Left ventricle myocardium inferior (tissue), 1 donor: Measurements from ENCODE around the gene S1PR4. TPM values are rescaled to one million over a fixed set of nuclear protein-coding genes. Genes with fewer than 3 reads are reported as not detected.
"Not testable (repeated sequence)": the region's sequence is repeated elsewhere in the genome, so short reads cannot be mapped to it uniquely, and the experiment has no call there.

Experiments
- DNase-seq: peaks from one replicate; pipeline ENCODE4 v3.0.0-alpha.2; 2020
- H3K27ac ChIP-seq: fragments of 200-600 bp; replicated peaks from 2 replicates; pipeline ENCODE4 v1.8.0; 2021
- H3K27me3 ChIP-seq: fragments of 200-600 bp; 2 replicates; pipeline ENCODE4 v1.8.0; 2021; ENCODE audit warnings: low read depth
- H3K36me3 ChIP-seq: fragments of 200-600 bp; 2 replicates; pipeline ENCODE4 v1.8.0; 2021
- H3K4me1 ChIP-seq: fragments of 200-600 bp; 2 replicates; pipeline ENCODE4 v1.8.0; 2021
- H3K4me3 ChIP-seq: fragments of 200-600 bp; 2 replicates; pipeline ENCODE4 v1.8.0; 2021; ENCODE audit warnings: mild to moderate bottlenecking, moderate library complexity
- H3K9me3 ChIP-seq: fragments of 200-600 bp; replicated peaks from 2 replicates; pipeline ENCODE4 v1.8.0; 2021
- intact Hi-C: fragments of 100-400 bp; cut with micrococcal nuclease; formaldehyde crosslinking; loops from one replicate; pipeline ENCODE4 v1.11.0; 2022
- total RNA-seq: library from RNA; stranded (reverse); fragmentation: NEBNext Ultra II Directional; extraction: Animal tissue kit (Norgen Biotek cat#: 25700); gene quantifications from one replicate; pipeline ENCODE4 v1.2.1, GENCODE V29; 2021
- TF ChIP-seq, protein P1 (sequence below): fragments of 200-600 bp; IDR thresholded peaks from 2 replicates; pipeline ENCODE4 v1.8.0; 2021; ENCODE audit warnings: antibody characterized with exemption, mild to moderate bottlenecking, borderline replicate concordance
- donor health status: DM: no; HTN: yes; CAD: no; lungs with severe emphysema.

Gene S1PR4
- total RNA-seq, 1 donor from 2014 or later = 0.60 TPM

DNA sequence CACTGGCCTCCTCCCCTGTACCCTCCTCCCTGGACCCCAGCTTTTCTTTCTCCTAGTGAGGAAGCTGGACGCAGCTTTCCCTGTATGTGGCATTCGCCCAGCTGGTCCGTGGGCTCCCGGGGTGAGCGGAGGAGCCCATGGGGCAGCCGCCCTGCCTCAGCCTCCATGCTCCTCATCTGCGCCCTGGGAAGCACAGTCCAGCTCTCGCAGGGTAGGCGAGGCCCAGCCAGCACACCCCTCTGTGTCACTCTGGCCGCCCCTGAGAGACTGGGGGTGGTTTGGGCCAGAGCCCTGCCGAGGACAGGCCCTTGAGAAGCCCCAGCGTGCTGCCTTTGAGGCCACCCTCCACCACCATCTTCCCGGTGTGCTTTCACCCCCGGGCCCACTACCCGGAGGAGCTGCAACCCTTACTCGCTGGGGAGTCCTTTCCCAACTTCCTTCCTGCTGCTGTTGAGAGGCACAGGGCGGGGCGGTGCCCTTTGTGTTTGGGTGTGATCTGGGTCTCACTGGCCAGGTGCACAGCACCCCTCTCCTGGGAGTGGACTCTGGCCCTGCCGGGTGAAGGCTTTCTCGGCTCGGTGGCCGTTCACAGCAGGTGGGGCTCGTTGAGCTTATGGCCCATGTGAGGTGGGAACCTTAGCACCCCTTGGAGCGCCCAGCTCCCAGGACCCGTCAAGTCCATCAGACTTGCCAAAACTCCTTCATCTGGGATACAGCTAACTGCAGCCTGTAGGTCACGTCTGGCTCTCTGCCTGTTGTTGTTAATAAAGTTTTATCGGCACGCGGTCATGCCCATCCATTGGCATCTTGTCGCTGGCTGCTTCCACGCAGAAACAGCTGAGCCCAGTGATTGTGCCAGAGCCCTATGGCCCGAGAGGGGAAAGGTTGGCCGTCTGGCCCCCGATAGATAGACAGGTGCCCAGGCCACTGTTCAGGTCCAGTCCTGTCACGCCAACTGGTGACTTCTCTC is 10.3 kb downstream of the S1PR4 start:
- Histone ChIP-seq H3K27me3 (no peaks in the 10 kb centered on the region), H3K27ac (no peak overlapping the region), H3K36me3 (peaks cover 14% of the 10 kb centered on the region), H3K9me3 (no peaks in the 10 kb centered on the region), H3K4me1 (peaks cover 44% of the 10 kb centered on the region), H3K4me3 (no peak overlapping the region)
- DNase-seq = no peak
- intact Hi-C loops = no loop called here
- TF ChIP-seq, protein P1, sequence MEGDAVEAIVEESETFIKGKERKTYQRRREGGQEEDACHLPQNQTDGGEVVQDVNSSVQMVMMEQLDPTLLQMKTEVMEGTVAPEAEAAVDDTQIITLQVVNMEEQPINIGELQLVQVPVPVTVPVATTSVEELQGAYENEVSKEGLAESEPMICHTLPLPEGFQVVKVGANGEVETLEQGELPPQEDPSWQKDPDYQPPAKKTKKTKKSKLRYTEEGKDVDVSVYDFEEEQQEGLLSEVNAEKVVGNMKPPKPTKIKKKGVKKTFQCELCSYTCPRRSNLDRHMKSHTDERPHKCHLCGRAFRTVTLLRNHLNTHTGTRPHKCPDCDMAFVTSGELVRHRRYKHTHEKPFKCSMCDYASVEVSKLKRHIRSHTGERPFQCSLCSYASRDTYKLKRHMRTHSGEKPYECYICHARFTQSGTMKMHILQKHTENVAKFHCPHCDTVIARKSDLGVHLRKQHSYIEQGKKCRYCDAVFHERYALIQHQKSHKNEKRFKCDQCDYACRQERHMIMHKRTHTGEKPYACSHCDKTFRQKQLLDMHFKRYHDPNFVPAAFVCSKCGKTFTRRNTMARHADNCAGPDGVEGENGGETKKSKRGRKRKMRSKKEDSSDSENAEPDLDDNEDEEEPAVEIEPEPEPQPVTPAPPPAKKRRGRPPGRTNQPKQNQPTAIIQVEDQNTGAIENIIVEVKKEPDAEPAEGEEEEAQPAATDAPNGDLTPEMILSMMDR = no peak

- intact Hi-C loops = no loop called here
- TF ChIP-seq, protein P1 = no peak
- Histone ChIP-seq H3K27me3 (no peaks in the 10 kb centered on the region), H3K4me3 (no peak overlapping the region), H3K9me3 (no peaks in the 10 kb centered on the region), H3K27ac (no peak overlapping the region), H3K36me3 (peaks cover 14% of the 10 kb centered on the region), H3K4me1 (peaks cover 42% of the 10 kb centered on the region)
- no peak for DNase-seq
These were observed 11.3 kb downstream of the S1PR4 start for GRCh38 chr19:3189702-3190469.

DNA sequence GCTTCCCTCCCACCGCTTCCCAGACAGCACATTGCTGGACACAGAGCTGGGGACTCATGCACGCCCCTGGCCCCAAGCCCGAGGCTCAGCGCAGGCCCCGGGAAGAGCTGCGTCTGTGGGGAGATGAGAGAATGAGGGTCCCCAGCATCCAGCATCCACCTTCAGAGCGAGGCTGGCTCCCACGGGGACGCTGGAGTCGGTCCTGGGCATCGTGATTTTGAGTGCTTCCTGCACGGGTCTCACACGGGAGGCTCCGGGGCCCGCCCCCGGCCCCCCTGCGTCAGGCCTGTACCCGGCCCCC is 11.9 kb downstream of the S1PR4 start:
- Histone ChIP-seq H3K27ac (no peak overlapping the region), H3K36me3 (peaks cover 14% of the 10 kb centered on the region), H3K4me1 (peaks cover 40% of the 10 kb centered on the region), H3K9me3 (no peaks in the 10 kb centered on the region), H3K27me3 (no peaks in the 10 kb centered on the region), H3K4me3 (no peak overlapping the region)
- intact Hi-C loops = no loop called here
- TF ChIP-seq, protein P1 = no peak
- no peak for DNase-seq

DNA sequence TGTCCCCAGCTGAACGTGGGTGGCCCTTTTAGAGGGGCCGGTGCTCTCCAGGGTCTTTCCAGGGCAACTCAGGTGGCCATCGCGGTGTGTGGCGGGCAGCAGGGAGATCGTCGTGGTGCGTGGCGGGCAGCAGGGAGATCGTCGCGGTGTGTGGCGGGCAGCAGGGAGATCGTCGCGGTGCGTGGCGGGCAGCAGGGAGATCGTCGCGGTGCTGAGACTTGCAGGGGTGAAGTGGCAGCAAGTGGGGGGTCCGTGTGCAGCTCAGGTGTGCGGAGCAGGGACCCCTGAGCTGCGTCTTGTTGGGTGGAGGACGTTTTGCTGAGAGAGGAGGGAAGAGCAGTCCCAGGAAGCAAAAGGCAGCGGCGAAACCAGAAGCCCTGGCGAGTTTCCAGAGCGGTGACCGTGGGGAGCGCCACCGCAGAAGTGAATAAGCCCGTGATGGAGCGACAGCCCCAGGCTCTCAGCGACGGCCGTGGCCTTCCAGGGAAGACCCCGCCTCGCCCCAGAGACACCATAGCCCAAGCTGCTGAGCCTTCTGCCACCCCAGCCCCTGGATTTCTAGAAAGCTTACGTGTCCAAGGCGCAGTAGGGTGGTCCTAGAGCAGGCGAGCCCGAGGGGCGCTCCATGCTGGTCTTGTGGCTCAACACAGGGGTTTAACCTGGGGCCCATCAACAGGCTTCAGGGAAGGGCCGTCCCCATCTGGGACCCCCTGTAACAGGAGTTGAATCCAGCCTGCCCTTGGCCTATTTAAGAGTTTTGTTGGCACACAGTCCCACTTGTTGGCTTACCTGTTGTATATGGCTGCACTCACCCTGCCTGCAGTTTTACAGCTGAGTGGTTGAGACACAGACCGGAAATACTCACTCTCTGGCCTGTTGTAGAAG is 12.6 kb downstream of the S1PR4 start:
- Histone ChIP-seq H3K27ac (no peak overlapping the region), H3K9me3 (no peaks in the 10 kb centered on the region), H3K4me1 (peaks cover 37% of the 10 kb centered on the region), H3K36me3 (peaks cover 18% of the 10 kb centered on the region), H3K4me3 (no peak overlapping the region), H3K27me3 (no peaks in the 10 kb centered on the region)
- TF ChIP-seq, protein P1 = no peak
- no peak for DNase-seq
- intact Hi-C loops = no loop called here

- H3K4me3 ChIP-seq, H3K27ac ChIP-seq, H3K27me3 ChIP-seq, H3K9me3 ChIP-seq, DNase-seq, intact Hi-C loops: not testable (repeated sequence)
- Histone ChIP-seq H3K36me3 (peaks cover 24% of the 10 kb centered on the region), H3K4me1 (peaks cover 31% of the 10 kb centered on the region)
These were observed 13.2 kb downstream of the S1PR4 start for GRCh38 chr19:3191806-3192104.
